IMR-90 (cell line): ENCODE measurements around the gene VPS33A. TPM values are rescaled to one million over a fixed set of nuclear protein-coding genes. Genes with fewer than 3 reads are reported as not detected.

ENCODE experiments used
- ATAC-seq: fragments of 200-7000 bp; cut with Tn5 transposase; 2 replicates; pipeline ENCODE4 v1.9.1; 2020; ENCODE audit warnings: low read depth, mild to moderate bottlenecking, moderate library complexity
- BruUV-seq: library from RNA; stranded (reverse); fragments of 400-500 nt; replicated peaks from 2 replicates; lab custom pipeline; 2021; lab: Mats Ljungman, UMichigan
- CTCF ChIA-PET: fragments of 300-600 bp; formaldehyde crosslinking; extraction: SDS; loops from one replicate; lab custom pipeline; 2021; ENCODE audit warnings: antibody characterized with exemption; lab: Yijun Ruan, JAX
- POLR2A ChIA-PET: fragments of 300-600 bp; sonication (Branson Sonifier 250); formaldehyde crosslinking; loops from one replicate; lab custom pipeline; 2022; ENCODE audit warnings: antibody characterized with exemption; ENCODE audit not compliant: unreplicated experiment; lab: Charles Lee
- DNase-seq: peaks from one replicate; pipeline ENCODE4 v3.0.0; 2013
- H2AFZ ChIP-seq: replicated peaks from 2 replicates; pipeline ENCODE3; 2013; ENCODE audit warnings: low read length, mild to moderate bottlenecking; ENCODE audit not compliant: poor library complexity
- H2AK5ac ChIP-seq: 2 replicates; pipeline ENCODE4 v1.6.1; 2013; ENCODE audit warnings: low read depth, low read length, inconsistent platforms
- H2AK9ac ChIP-seq: replicated peaks from 2 replicates; pipeline ENCODE3; 2013; ENCODE audit warnings: mild to moderate bottlenecking, low read depth, low read length, moderate library complexity; ENCODE audit not compliant: poor library complexity
- H2BK120ac ChIP-seq: 2 replicates; pipeline ENCODE4 v1.6.1; 2013; ENCODE audit warnings: low read depth, low read length, inconsistent platforms
- H2BK15ac ChIP-seq: 3 replicates; pipeline ENCODE4 v1.6.1; 2013; ENCODE audit warnings: low read depth, low read length, inconsistent platforms
- H2BK20ac ChIP-seq: 2 replicates; pipeline ENCODE4 v1.6.1; 2013; ENCODE audit warnings: low read depth, mild to moderate bottlenecking, inconsistent platforms, low read length, moderate library complexity
- H2BK5ac ChIP-seq: 2 replicates; pipeline ENCODE4 v1.6.1; 2013; ENCODE audit warnings: mild to moderate bottlenecking, low read depth, low read length, inconsistent platforms; ENCODE audit not compliant: poor library complexity, severe bottlenecking
- H3K14ac ChIP-seq: replicated peaks from 2 replicates; pipeline ENCODE4 v1.6.1; 2013; ENCODE audit warnings: low read depth, low read length, inconsistent platforms
- H3K18ac ChIP-seq: 2 replicates; pipeline ENCODE4 v1.6.1; 2013; ENCODE audit warnings: low read depth, low read length, control low read depth
- H3K23ac ChIP-seq: 2 replicates; pipeline ENCODE4 v1.6.1; 2013; ENCODE audit warnings: low read depth, low read length, inconsistent platforms
- H3K27ac ChIP-seq: 2 replicates; pipeline ENCODE4 v1.5.1; 2013; ENCODE audit warnings: mild to moderate bottlenecking, control low read depth, low read length; ENCODE audit not compliant: insufficient read depth
- H3K27me3 ChIP-seq: 2 replicates; pipeline ENCODE4 v1.6.1; 2013; ENCODE audit warnings: low read length; ENCODE audit not compliant: control insufficient read depth, insufficient read depth
- H3K36me3 ChIP-seq: 2 replicates; pipeline ENCODE4 v1.6.1; 2013; ENCODE audit warnings: low read length, mixed read lengths; ENCODE audit not compliant: control insufficient read depth, insufficient read depth
- H3K4ac ChIP-seq: 2 replicates; pipeline ENCODE4 v1.6.1; 2013; ENCODE audit warnings: low read depth, low read length, inconsistent platforms
- H3K4me1 ChIP-seq: 2 replicates; pipeline ENCODE4 v1.6.1; 2013; ENCODE audit warnings: low read length, mixed read lengths; ENCODE audit not compliant: control insufficient read depth, insufficient read depth
- H3K4me2 ChIP-seq: 2 replicates; pipeline ENCODE4 v1.6.1; 2013; ENCODE audit warnings: low read depth, mild to moderate bottlenecking, control low read depth, low read length, moderate library complexity
- H3K4me3 ChIP-seq: 2 replicates; pipeline ENCODE4 v1.5.1; 2013; ENCODE audit warnings: low read depth, mild to moderate bottlenecking, control low read depth, low read length, moderate library complexity; ENCODE audit not compliant: insufficient read depth
- H3K56ac ChIP-seq: 2 replicates; pipeline ENCODE4 v1.6.1; 2013; ENCODE audit warnings: low read length, inconsistent platforms; ENCODE audit not compliant: insufficient read depth; ENCODE audit errors: extremely low read depth
- H3K79me1 ChIP-seq, 2 experiments: 2 replicates each; pipeline ENCODE4 v1.6.1; 2013; ENCODE audit warnings: low read length in 2 of 2, inconsistent platforms in 1 of 2, low read depth in 1 of 2
- H3K9ac ChIP-seq: 2 replicates; pipeline ENCODE4 v1.6.1; 2013; ENCODE audit warnings: low read depth, low read length, control low read depth
- H3K9me1 ChIP-seq: 2 replicates; pipeline ENCODE4 v1.6.1; 2013; ENCODE audit warnings: low read length, inconsistent platforms; ENCODE audit not compliant: insufficient read depth
- H3K9me3 ChIP-seq: 2 replicates; pipeline ENCODE4 v1.6.1; 2013; ENCODE audit warnings: low read length; ENCODE audit not compliant: control insufficient read depth, insufficient read depth
- H4K20me1 ChIP-seq: 2 replicates; pipeline ENCODE4 v1.6.1; 2013; ENCODE audit warnings: low read length, inconsistent platforms; ENCODE audit not compliant: insufficient read depth
- H4K5ac ChIP-seq: 2 replicates; pipeline ENCODE4 v1.6.1; 2013; ENCODE audit warnings: mild to moderate bottlenecking, low read depth, low read length, control low read depth
- H4K8ac ChIP-seq, 2 experiments: 2 replicates each; pipeline ENCODE4 v1.6.1; 2013; ENCODE audit warnings: low read depth in 2 of 2, low read length in 2 of 2, control low read depth in 1 of 2, inconsistent platforms in 1 of 2
- H4K91ac ChIP-seq: 2 replicates; pipeline ENCODE4 v1.6.1; 2013; ENCODE audit warnings: low read depth, low read length, inconsistent platforms; ENCODE audit not compliant: insufficient read depth
- BHLHE40 ChIP-seq: fragments of 150-350 bp; IDR thresholded peaks from 2 replicates; pipeline ENCODE4 v1.6.1; 2016; ENCODE audit warnings: mild to moderate bottlenecking, low read depth, low read length
- CEBPB ChIP-seq: IDR thresholded peaks from 2 replicates; pipeline ENCODE4 v1.6.1; 2012; ENCODE audit warnings: low read depth, low read length, improper control_type of control experiment
- CHD1 ChIP-seq: IDR thresholded peaks from 2 replicates; pipeline ENCODE4 v1.6.1; 2012; ENCODE audit warnings: low read depth, low read length, improper control_type of control experiment
- FOS ChIP-seq: fragments of 150-350 bp; IDR thresholded peaks from 2 replicates; pipeline ENCODE4 v1.6.1; 2016; ENCODE audit warnings: low read depth, low read length
- MAFK ChIP-seq: IDR thresholded peaks from 2 replicates; pipeline ENCODE4 v1.6.1; 2012; ENCODE audit warnings: low read depth, low read length, improper control_type of control experiment
- MAZ ChIP-seq: IDR thresholded peaks from 2 replicates; pipeline ENCODE4 v1.6.1; 2012; ENCODE audit warnings: low read depth, mild to moderate bottlenecking, low read length, improper control_type of control experiment, moderate library complexity, borderline replicate concordance
- MXI1 ChIP-seq: IDR thresholded peaks from 2 replicates; pipeline ENCODE4 v1.6.1; 2012; ENCODE audit warnings: low read depth, mild to moderate bottlenecking, low read length, moderate library complexity, borderline replicate concordance
- NFE2L2 ChIP-seq: fragments of 150-350 bp; IDR thresholded peaks from 2 replicates; pipeline ENCODE4 v1.6.1; 2016; ENCODE audit warnings: low read depth, mild to moderate bottlenecking, low read length
- POLR2A ChIP-seq: IDR thresholded peaks from 2 replicates; pipeline ENCODE4 v1.6.1; 2012; ENCODE audit warnings: mild to moderate bottlenecking, low read depth, low read length
- RAD21 ChIP-seq: IDR thresholded peaks from 2 replicates; pipeline ENCODE4 v1.6.1; 2012; ENCODE audit warnings: low read length, improper control_type of control experiment
- RCOR1 ChIP-seq: IDR thresholded peaks from 2 replicates; pipeline ENCODE4 v1.6.1; 2012; ENCODE audit warnings: mild to moderate bottlenecking, low read length, improper control_type of control experiment; ENCODE audit not compliant: insufficient replicate concordance
- RFX5 ChIP-seq: IDR thresholded peaks from 2 replicates; pipeline ENCODE4 v1.8.0; 2012; ENCODE audit warnings: low read depth, mild to moderate bottlenecking, low read length, moderate library complexity
- SMC3 ChIP-seq: fragments of 150-350 bp; IDR thresholded peaks from 2 replicates; pipeline ENCODE4 v1.6.1; 2016; ENCODE audit warnings: low read depth, mild to moderate bottlenecking, antibody characterized with exemption, low read length, moderate library complexity
- WGBS, 2 experiments: methylation state at CpG; one replicate each; pipeline versions ENCODE4 v1.1.5 to v1.1.7; 2013; ENCODE audit warnings: missing lambda C conversion rate in 2 of 2; ENCODE audit not compliant: insufficient read length in 1 of 2; ENCODE audit errors: extremely low coverage in 2 of 2; 5-methylcytosine and 5-hydroxymethylcytosine counted together
- dilution Hi-C: fragments of 300-500 bp; cut with HindIII; formaldehyde crosslinking; loops from one replicate; pipeline ENCODE4 v1.14.3; 2018; ENCODE audit warnings: low sequenced_read_pairs; ENCODE audit not compliant: unreplicated experiment
- in situ Hi-C: fragments of 300-500 bp; cut with MboI; formaldehyde crosslinking; loops from 3 replicates; pipeline ENCODE4 v1.14.3; 2019; ENCODE audit warnings: low sequenced_read_pairs, inconsistent platforms, mixed read lengths
- intact Hi-C: fragments of 100-400 bp; cut with micrococcal nuclease; formaldehyde crosslinking; loops from 2 replicates; pipeline ENCODE4 v1.10.0; 2022
- polyA plus RNA-seq, 3 experiments: library from polyadenylated mRNA; depleted of rRNA; stranded (reverse); fragments of >200 nt; gene quantifications; 2 replicates each; pipeline ENCODE4 v1.2.3, GENCODE V29; 2012; ENCODE audit warnings: low replicate concordance in 1 of 3
- total RNA-seq: library from RNA; depleted of rRNA; stranded (reverse); fragments of >200 nt; gene quantifications from 2 replicates; pipeline ENCODE4 v1.2.3, GENCODE V29; 2012
- TF ChIP-seq, protein P1 (sequence below): conservative IDR thresholded peaks from 2 replicates; pipeline ENCODE4 v1.5.1; 2012; ENCODE audit warnings: mild to moderate bottlenecking, low read depth, low read length, improper control_type of control experiment
- TF ChIP-seq, protein P2 (sequence below): fragments of 150-350 bp; IDR thresholded peaks from 2 replicates; pipeline ENCODE4 v1.6.1; 2016; ENCODE audit warnings: low read depth, mild to moderate bottlenecking, low read length, moderate library complexity, borderline replicate concordance
- TF ChIP-seq, protein P3 (sequence below): fragments of 150-350 bp; IDR thresholded peaks from 2 replicates; pipeline ENCODE4 v1.6.1; 2017; ENCODE audit warnings: mild to moderate bottlenecking, antibody characterized with exemption, low read length, low read depth

VPS33A gene
- total and polyA plus RNA-seq, 2 of the 4 experiments (the other 2 are of a cell fraction), result 14.0 to 20.3 TPM

DNA sequence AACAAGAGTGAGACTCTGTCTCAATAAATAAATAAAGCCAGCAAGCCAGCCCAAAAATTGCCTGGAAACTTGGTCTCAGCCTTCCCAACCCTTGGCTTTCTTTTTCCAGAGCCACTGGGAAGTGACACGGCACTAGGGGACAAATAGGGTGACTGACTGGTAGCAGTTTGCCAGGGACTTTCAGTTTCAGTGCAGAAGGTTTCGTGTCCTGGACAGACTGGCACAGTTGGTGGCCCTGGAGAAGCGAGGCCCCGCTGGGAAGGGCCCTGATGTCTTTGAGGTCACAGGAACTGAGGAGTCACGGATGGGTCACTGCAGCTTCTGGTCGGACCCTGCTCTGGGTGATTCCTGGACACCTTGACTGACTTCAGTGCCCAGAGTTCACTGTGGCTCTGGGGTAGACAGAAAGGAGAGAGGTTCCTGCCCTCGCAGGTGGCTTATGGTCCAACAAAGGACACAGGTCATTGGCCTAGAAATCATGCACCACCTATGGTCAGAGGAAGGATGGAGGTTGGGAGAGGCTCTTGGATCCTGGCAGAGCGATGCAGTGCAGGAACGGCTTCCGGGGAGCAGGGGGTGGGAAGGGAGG, 80.7 kb downstream of the VPS33A start:
- Histone ChIP-seq H3K14ac (no peak overlapping the region), H4K20me1 (peaks cover under 1% of the 10 kb centered on the region; the same call in 1 of the 2 replicates), H3K4me1 (peaks cover 5% of the 10 kb centered on the region; the same call in 1 of the 2 replicates), H3K4ac (no peak overlapping the region), H3K27me3 (no peaks in the 10 kb centered on the region), H2AK9ac (peak overlapping the region; percentile 63), H3K18ac (no peak overlapping the region), H4K8ac (no peak overlapping the region), H3K36me3 (no peaks in the 10 kb centered on the region), H4K91ac (no peak overlapping the region), H4K5ac (no peak overlapping the region), H3K27ac (no peak overlapping the region), H2BK15ac (no peak overlapping the region), H3K4me2 (no peak overlapping the region), H3K79me1 (no peaks in the 10 kb centered on the region), H2BK20ac (no peak overlapping the region), H3K23ac (no peak overlapping the region), H2BK120ac (no peak overlapping the region), H3K9ac (no peak overlapping the region), H3K56ac (no peak overlapping the region), H3K9me1 (no peaks in the 10 kb centered on the region), H2BK5ac (no peak overlapping the region), H3K9me3 (0 out of 2 replicates have a peak, but pooled peaks cover 2% of the 10 kb centered on the region), H3K4me3 (no peak overlapping the region), H2AK5ac (peak overlapping the region; percentile 14; the same call in 1 of the 2 replicates), H2AFZ (no peak overlapping the region)
- CTCF ChIA-PET, result no interaction called here
- no peak for ATAC-seq
- TF ChIP-seq CHD1, result no peak
- TF ChIP-seq BHLHE40, result no peak
- TF ChIP-seq, protein P1, sequence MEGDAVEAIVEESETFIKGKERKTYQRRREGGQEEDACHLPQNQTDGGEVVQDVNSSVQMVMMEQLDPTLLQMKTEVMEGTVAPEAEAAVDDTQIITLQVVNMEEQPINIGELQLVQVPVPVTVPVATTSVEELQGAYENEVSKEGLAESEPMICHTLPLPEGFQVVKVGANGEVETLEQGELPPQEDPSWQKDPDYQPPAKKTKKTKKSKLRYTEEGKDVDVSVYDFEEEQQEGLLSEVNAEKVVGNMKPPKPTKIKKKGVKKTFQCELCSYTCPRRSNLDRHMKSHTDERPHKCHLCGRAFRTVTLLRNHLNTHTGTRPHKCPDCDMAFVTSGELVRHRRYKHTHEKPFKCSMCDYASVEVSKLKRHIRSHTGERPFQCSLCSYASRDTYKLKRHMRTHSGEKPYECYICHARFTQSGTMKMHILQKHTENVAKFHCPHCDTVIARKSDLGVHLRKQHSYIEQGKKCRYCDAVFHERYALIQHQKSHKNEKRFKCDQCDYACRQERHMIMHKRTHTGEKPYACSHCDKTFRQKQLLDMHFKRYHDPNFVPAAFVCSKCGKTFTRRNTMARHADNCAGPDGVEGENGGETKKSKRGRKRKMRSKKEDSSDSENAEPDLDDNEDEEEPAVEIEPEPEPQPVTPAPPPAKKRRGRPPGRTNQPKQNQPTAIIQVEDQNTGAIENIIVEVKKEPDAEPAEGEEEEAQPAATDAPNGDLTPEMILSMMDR, result no peak
- no peak for TF ChIP-seq FOS
- no peak for TF ChIP-seq MAZ
- TF ChIP-seq MXI1, result no peak
- no peak for TF ChIP-seq POLR2A
- TF ChIP-seq RCOR1, result no peak
- TF ChIP-seq, protein P2, sequence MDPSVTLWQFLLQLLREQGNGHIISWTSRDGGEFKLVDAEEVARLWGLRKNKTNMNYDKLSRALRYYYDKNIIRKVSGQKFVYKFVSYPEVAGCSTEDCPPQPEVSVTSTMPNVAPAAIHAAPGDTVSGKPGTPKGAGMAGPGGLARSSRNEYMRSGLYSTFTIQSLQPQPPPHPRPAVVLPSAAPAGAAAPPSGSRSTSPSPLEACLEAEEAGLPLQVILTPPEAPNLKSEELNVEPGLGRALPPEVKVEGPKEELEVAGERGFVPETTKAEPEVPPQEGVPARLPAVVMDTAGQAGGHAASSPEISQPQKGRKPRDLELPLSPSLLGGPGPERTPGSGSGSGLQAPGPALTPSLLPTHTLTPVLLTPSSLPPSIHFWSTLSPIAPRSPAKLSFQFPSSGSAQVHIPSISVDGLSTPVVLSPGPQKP, result no peak
- no peak for TF ChIP-seq RFX5
- TF ChIP-seq RAD21, result no peak
- TF ChIP-seq CEBPB, result no peak
- no peak for TF ChIP-seq SMC3
- no peak for TF ChIP-seq NFE2L2
- no peak for TF ChIP-seq MAFK
- TF ChIP-seq, protein P3, sequence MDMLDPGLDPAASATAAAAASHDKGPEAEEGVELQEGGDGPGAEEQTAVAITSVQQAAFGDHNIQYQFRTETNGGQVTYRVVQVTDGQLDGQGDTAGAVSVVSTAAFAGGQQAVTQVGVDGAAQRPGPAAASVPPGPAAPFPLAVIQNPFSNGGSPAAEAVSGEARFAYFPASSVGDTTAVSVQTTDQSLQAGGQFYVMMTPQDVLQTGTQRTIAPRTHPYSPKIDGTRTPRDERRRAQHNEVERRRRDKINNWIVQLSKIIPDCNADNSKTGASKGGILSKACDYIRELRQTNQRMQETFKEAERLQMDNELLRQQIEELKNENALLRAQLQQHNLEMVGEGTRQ, result no peak
- BruUV-seq, result no TSS peak
- dilution Hi-C loops, result no loop called here
- in situ Hi-C loops, result no loop called here
- intact Hi-C loops, result no loop called here
- 100% methylated on average over 3 of the region's 10 CpGs; no CpG with 5 or more reads in 1 of the 2 experiments for WGBS, 2 experiments
- POLR2A ChIA-PET, result interaction anchor here (0.6 kb wide), 1 partner anchor 10 kb away, joined by 9 read pairs; no protein-coding TSS in a partner anchor
- DNase-seq, result no peak
